ENCODE results near the gene DUSP8. TPM values are rescaled to one million over a fixed set of nuclear protein-coding genes. Genes with fewer than 3 reads are reported as not detected.

DUSP8 gene
- total RNA-seq, 1 donor from 2014 or later: 2.2 TPM

GRCh38 chr11:1534171-1534570 is 37.9 kb downstream of the DUSP8 start:
- Mint-ChIP-seq H3K4me1 (ENCODE audit: unreplicated experiment) (peaks cover 21% of the 10 kb centered on the region), H3K9me3 (ENCODE audit: unreplicated experiment) (no peaks in the 10 kb centered on the region), H3K36me3 (ENCODE audit: low read depth, unreplicated experiment) (no peaks in the 10 kb centered on the region), H3K27me3 (ENCODE audit: unreplicated experiment) (peaks cover 2% of the 10 kb centered on the region), H3K4me3 (ENCODE audit: unreplicated experiment) (no peak overlapping the region), H3K27ac (ENCODE audit: unreplicated experiment) (no peak overlapping the region)
- no peak for TF ChIP-seq CTCF (IDR thresholded peaks at IDR 0.05; ENCODE audit: unreplicated experiment)
- DNase-seq (ENCODE audit: low spot score): no peak

- Mint-ChIP-seq H3K27ac (ENCODE audit: unreplicated experiment) (no peak overlapping the region), H3K9me3 (ENCODE audit: unreplicated experiment) (no peaks in the 10 kb centered on the region), H3K36me3 (ENCODE audit: low read depth, unreplicated experiment) (no peaks in the 10 kb centered on the region), H3K27me3 (ENCODE audit: unreplicated experiment) (peaks cover 2% of the 10 kb centered on the region), H3K4me3 (ENCODE audit: unreplicated experiment) (no peak overlapping the region), H3K4me1 (ENCODE audit: unreplicated experiment) (peaks cover 21% of the 10 kb centered on the region)
- DNase-seq (ENCODE audit: low spot score): no peak
- no peak for TF ChIP-seq CTCF (IDR thresholded peaks at IDR 0.05; ENCODE audit: unreplicated experiment)
Measured at GRCh38 chr11:1533342-1533725, 38.7 kb downstream of the DUSP8 start.

- no peak overlapping the region for H3K4me3 Mint-ChIP-seq (ENCODE audit: unreplicated experiment)
- no peak overlapping the region for H3K27ac Mint-ChIP-seq (ENCODE audit: unreplicated experiment)
- H3K36me3 Mint-ChIP-seq (ENCODE audit: low read depth, unreplicated experiment): no peaks in the 10 kb centered on the region
- no peaks in the 10 kb centered on the region for H3K9me3 Mint-ChIP-seq (ENCODE audit: unreplicated experiment)
- H3K27me3 Mint-ChIP-seq (ENCODE audit: unreplicated experiment): peaks cover 2% of the 10 kb centered on the region
- no peak for TF ChIP-seq CTCF (IDR thresholded peaks at IDR 0.05; ENCODE audit: unreplicated experiment)
- peaks cover 21% of the 10 kb centered on the region for H3K4me1 Mint-ChIP-seq (ENCODE audit: unreplicated experiment)
- DNase-seq (ENCODE audit: low spot score): no peak
Measured at GRCh38 chr11:1532606-1533341, 39.3 kb downstream of the DUSP8 start.

- H3K36me3 Mint-ChIP-seq (ENCODE audit: low read depth, unreplicated experiment): no peaks in the 10 kb centered on the region
- H3K4me3 Mint-ChIP-seq (ENCODE audit: unreplicated experiment): no peak overlapping the region
- peaks cover 21% of the 10 kb centered on the region for H3K4me1 Mint-ChIP-seq (ENCODE audit: unreplicated experiment)
- no peak for DNase-seq (ENCODE audit: low spot score)
- no peak for TF ChIP-seq CTCF (IDR thresholded peaks at IDR 0.05; ENCODE audit: unreplicated experiment)
- H3K27ac Mint-ChIP-seq (ENCODE audit: unreplicated experiment): no peak overlapping the region
- H3K27me3 Mint-ChIP-seq (ENCODE audit: unreplicated experiment): peaks cover 2% of the 10 kb centered on the region
- H3K9me3 Mint-ChIP-seq (ENCODE audit: unreplicated experiment): no peaks in the 10 kb centered on the region
Measured at GRCh38 chr11:1532014-1532586, 40.0 kb downstream of the DUSP8 start.

GRCh38 chr11:1531449-1532013 is 40.5 kb downstream of the DUSP8 start:
- H3K9me3 Mint-ChIP-seq (ENCODE audit: unreplicated experiment): no peaks in the 10 kb centered on the region
- no peaks in the 10 kb centered on the region for H3K36me3 Mint-ChIP-seq (ENCODE audit: low read depth, unreplicated experiment)
- no peak for TF ChIP-seq CTCF (IDR thresholded peaks at IDR 0.05; ENCODE audit: unreplicated experiment)
- no peak overlapping the region for H3K4me3 Mint-ChIP-seq (ENCODE audit: unreplicated experiment)
- DNase-seq (ENCODE audit: low spot score): no peak
- no peak overlapping the region for H3K27ac Mint-ChIP-seq (ENCODE audit: unreplicated experiment)
- peaks cover 2% of the 10 kb centered on the region for H3K27me3 Mint-ChIP-seq (ENCODE audit: unreplicated experiment)
- H3K4me1 Mint-ChIP-seq (ENCODE audit: unreplicated experiment): peaks cover 21% of the 10 kb centered on the region
